Astrocyte of the cerebellum (primary cell): Measurements from ENCODE around the gene MGLL.

ENCODE experiments used
- DNase-seq: peaks from one replicate; pipeline ENCODE4 v3.0.0-alpha.2; 2011; ENCODE audit warnings: low read depth
- H3K4me3 ChIP-seq: 2 replicates; pipeline ENCODE4 v1.5.1; 2011; ENCODE audit warnings: mild to moderate bottlenecking, low read depth, low read length, moderate library complexity
- CTCF ChIP-seq: IDR thresholded peaks from 2 replicates; pipeline ENCODE4 v1.5.1; 2012; ENCODE audit warnings: low read length, low read depth, moderate library complexity, mild to moderate bottlenecking; ENCODE audit errors: missing control alignments
- in situ Hi-C: cut with HindIII; loops from 2 replicates; pipeline ENCODE4 v1.10.0; 2017; ENCODE audit warnings: low sequenced_read_pairs

MGLL gene

GRCh38 chr3:127816783-127817405 lies 5.4 kb downstream of the MGLL start:
- no peak for DNase-seq
- no peak for TF ChIP-seq CTCF
- in situ Hi-C loops: no loop called here
- H3K4me3 ChIP-seq: no peak overlapping the region

- TF ChIP-seq CTCF: no peak
- DNase-seq: no peak
- in situ Hi-C loops: no loop called here
- no peak overlapping the region for H3K4me3 ChIP-seq
Measured at GRCh38 chr3:127815641-127816605, 6.4 kb downstream of the MGLL start.

- in situ Hi-C loops: no loop called here
- no peak for TF ChIP-seq CTCF
- H3K4me3 ChIP-seq: no peak overlapping the region
- no peak for DNase-seq
Measured at GRCh38 chr3:127815001-127815400, 7.3 kb downstream of the MGLL start.

- TF ChIP-seq CTCF: no peak
- in situ Hi-C loops: no loop called here
Measured at GRCh38 chr3:127814325-127814781, 8.0 kb downstream of the MGLL start.

GRCh38 chr3:127812151-127812550 lies 10.2 kb downstream of the MGLL start:
- no peak for DNase-seq
- no peak overlapping the region for H3K4me3 ChIP-seq
- TF ChIP-seq CTCF: no peak
- in situ Hi-C loops: no loop called here

More at GRCh38 chr3:127814325-127814781, 8.0 kb downstream of the MGLL start:
- no peak for DNase-seq
- H3K4me3 ChIP-seq: no peak overlapping the region

GRCh38 chr3:127811717-127812116 lies 10.6 kb downstream of the MGLL start:
- in situ Hi-C loops: no loop called here
- DNase-seq: no peak
- no peak for TF ChIP-seq CTCF
- H3K4me3 ChIP-seq: no peak overlapping the region
